ENCODE data around the gene ATG101.
A peak's percentile ranks its signal among the peaks of the same experiment; 100 is the strongest.

ATG101 gene

DNA sequence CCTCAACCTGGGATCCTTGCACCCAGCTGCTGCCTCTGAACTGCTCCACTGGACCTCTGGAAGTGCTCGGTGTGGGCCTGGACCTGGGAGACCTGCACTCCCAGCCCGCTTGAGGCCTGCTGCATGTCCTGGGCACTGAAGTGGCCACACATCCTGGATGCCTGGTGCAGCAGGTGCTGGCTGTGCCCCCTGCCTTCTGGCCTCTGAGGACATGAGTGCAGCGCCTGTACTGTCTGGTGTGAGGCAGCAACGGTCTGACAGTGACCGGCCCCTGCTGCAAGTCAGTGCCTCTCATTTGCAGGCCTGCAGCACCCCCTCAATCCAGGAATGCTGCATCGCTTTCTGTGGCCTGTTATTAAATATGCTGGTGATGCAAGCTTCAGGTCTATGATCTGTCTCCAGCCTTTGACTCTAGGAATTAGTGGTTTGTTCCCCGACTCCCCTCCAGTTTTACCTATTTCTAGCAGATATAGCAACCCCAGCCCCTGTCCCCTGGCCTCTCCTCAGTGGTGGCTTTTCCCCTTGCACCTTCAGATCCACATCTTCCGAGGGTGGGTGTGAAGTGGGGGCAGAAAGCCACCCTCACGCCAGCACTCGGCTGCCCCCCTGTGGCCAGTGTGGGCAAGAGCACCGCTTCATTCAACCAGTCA is 13.3 kb downstream of the ATG101 start:
- peaks cover 70% of the 10 kb centered on the region for H3K4me1 Mint-ChIP-seq
- no peak overlapping the region for H3K27ac Mint-ChIP-seq
- peaks cover 25% of the 10 kb centered on the region for H3K27me3 Mint-ChIP-seq (ENCODE audit: low read depth, poor library complexity)
- peak; percentile 82 for DNase-seq
- TF ChIP-seq CTCF (IDR thresholded peaks at IDR 0.05), result peak; percentile 97
- H3K36me3 Mint-ChIP-seq (ENCODE audit: low read depth), result peaks cover 2% of the 10 kb centered on the region
- no peaks in the 10 kb centered on the region for H3K9me3 Mint-ChIP-seq
- no peak overlapping the region for H3K4me3 Mint-ChIP-seq

DNA sequence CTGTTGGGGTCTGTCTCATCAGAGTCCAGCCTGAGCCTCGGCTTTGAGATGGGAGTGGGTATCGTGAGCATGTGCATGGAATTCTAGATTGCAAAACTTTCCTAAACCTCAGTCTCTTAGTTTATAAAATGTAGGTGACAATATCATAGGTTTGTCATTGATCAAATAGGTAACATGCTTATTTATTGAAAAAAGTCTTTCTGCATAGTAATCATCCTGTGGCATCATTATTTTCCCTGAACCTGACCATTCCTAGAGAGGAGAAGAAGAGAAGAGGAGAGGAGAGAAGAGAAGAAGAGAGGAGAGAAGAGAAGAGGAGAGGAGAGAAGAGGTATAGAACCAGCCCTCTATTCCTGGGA is 13.8 kb downstream of the ATG101 start:
- no peak for DNase-seq
- Mint-ChIP-seq H3K27ac (peak overlapping the region; percentile 0), H3K4me3 (no peak overlapping the region), H3K9me3 (no peaks in the 10 kb centered on the region), H3K27me3 (ENCODE audit: low read depth, poor library complexity) (peaks cover 26% of the 10 kb centered on the region), H3K36me3 (ENCODE audit: low read depth) (no peaks in the 10 kb centered on the region), H3K4me1 (peaks cover 73% of the 10 kb centered on the region)
- peak; percentile 46 for TF ChIP-seq CTCF (IDR thresholded peaks at IDR 0.05)

DNA sequence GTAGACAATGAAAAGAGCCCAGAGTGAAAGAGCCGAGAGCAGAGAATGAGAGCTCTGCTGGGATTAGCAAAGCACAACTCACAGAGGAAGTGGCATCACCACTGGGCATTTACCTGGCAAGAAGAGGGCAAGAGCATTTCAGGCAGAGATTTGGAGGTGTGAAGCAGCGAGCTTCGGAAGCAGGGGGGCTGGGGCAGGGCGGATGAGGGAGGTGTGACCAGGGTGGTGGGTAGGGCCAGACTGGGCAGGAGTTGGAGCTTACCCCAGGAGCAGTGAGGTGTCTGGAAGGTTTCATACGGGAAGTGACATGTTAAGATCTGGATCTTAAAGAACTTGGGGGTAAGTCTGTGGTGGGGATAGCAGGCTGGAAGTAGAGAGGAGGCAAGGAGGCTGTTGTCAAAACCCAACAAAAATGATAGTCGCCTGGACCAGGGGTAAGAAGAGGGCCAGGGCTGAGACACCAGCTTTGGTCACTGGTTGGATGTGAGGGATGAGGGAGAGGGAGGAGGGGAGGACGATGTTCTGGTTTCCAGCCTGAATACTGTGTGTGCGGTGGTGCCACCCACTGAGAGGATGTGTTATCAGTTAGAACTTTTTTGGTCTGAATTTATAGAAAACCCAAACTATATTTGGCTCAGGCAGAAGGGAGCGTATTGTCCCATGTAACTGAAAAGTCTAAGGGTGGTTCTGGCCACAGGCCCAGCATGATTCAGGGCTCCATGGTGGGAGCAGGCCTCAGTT is 14.9 kb downstream of the ATG101 start:
- Mint-ChIP-seq H3K27ac (no peak overlapping the region), H3K27me3 (ENCODE audit: low read depth, poor library complexity) (peaks cover 35% of the 10 kb centered on the region), H3K36me3 (ENCODE audit: low read depth) (no peaks in the 10 kb centered on the region), H3K4me3 (no peak overlapping the region), H3K4me1 (peaks cover 69% of the 10 kb centered on the region), H3K9me3 (no peaks in the 10 kb centered on the region)
- DNase-seq, result no peak
- TF ChIP-seq CTCF (IDR thresholded peaks at IDR 0.05), result no peak

DNA sequence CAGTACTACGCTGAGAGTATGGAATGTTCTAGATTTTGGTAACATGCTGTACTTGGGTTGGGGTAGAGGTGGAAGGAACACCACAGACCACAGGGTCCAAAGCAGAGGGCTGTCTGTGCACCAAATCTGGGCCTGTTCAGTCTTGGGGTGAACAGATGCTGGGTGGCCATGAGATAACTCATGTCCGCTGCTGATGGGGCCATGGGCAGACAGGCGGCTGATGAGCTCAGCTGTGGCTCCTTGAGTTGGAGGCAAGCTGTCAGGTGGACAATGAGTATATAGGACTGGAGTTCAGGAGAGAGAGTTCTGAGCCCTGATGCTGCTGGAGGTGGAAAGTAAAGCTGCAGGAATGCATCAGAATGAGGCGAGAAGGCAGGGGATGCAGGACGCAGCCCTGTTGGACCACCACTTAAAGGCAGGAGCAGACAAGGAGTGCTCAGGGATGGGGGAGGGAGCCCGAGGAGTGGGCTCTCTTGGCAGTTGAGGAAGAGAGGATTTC is 16.0 kb downstream of the ATG101 start:
- H3K9me3 Mint-ChIP-seq, result no peaks in the 10 kb centered on the region
- H3K4me3 Mint-ChIP-seq, result peak overlapping the region; percentile 6
- no peaks in the 10 kb centered on the region for H3K36me3 Mint-ChIP-seq (ENCODE audit: low read depth)
- TF ChIP-seq CTCF (IDR thresholded peaks at IDR 0.05), result no peak
- H3K27ac Mint-ChIP-seq, result no peak overlapping the region
- DNase-seq, result no peak
- peaks cover 42% of the 10 kb centered on the region for H3K27me3 Mint-ChIP-seq (ENCODE audit: low read depth, poor library complexity)
- H3K4me1 Mint-ChIP-seq, result peaks cover 62% of the 10 kb centered on the region

DNA sequence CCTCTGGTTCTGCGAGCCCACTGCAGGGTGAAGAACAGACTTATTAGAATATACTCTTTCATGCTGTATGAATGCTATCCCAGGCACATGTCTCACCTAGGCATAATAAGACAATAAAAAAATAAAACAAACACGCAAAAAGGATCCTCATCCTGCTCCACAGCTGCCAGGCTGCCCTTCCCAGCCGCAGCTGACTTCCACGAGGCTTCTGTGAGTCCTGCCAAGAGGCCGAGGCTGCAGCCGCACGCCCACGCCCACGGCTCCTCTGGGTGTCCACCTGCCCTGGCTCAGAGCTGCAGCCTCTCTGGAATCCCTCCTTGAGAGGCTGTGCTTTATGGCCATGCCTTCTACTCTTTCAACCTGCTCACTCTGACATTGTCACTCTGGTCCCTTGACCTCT is 16.6 kb downstream of the ATG101 start:
- Mint-ChIP-seq H3K4me1 (peaks cover 61% of the 10 kb centered on the region), H3K4me3 (no peak overlapping the region), H3K36me3 (ENCODE audit: low read depth) (no peaks in the 10 kb centered on the region), H3K9me3 (no peaks in the 10 kb centered on the region), H3K27me3 (ENCODE audit: low read depth, poor library complexity) (peaks cover 44% of the 10 kb centered on the region), H3K27ac (no peak overlapping the region)
- TF ChIP-seq CTCF (IDR thresholded peaks at IDR 0.05), result no peak
- no peak for DNase-seq
